PC-9 (cell line): Measurements from ENCODE around the gene TACSTD2. TPM values are rescaled to one million over a fixed set of nuclear protein-coding genes. Genes with fewer than 3 reads are reported as not detected.
"Not testable (repeated sequence)": the region's sequence is repeated elsewhere in the genome, so short reads cannot be mapped to it uniquely, and the experiment has no call there.

Experiments used
- Bru-seq: library from RNA; stranded (reverse); fragments of 400-500 nt; gene quantifications from one replicate; lab custom pipeline; 2021; lab: Mats Ljungman, UMichigan
- BruChase-seq, 2 experiments: library from RNA; stranded (reverse); fragments of 400-500 nt; gene quantifications; one replicate each; lab custom pipeline; 2021; lab: Mats Ljungman, UMichigan
- BruUV-seq: library from RNA; stranded (reverse); fragments of 400-500 nt; replicated peaks from 2 replicates; lab custom pipeline; 2021; lab: Mats Ljungman, UMichigan
- CTCF ChIA-PET: fragments of 300-600 bp; sonication (Branson Sonifier 250); formaldehyde crosslinking; loops from one replicate; lab custom pipeline; 2022; ENCODE audit warnings: antibody characterized with exemption; lab: Charles Lee
- POLR2A ChIA-PET: fragments of 300-600 bp; sonication (Branson Sonifier 250); formaldehyde crosslinking; loops from one replicate; lab custom pipeline; 2022; ENCODE audit warnings: antibody characterized with exemption; ENCODE audit not compliant: unreplicated experiment; lab: Charles Lee
- DNase-seq, 2 experiments: peaks; one replicate each; pipeline versions ENCODE4 v3.0.0 to v3.0.0-alpha.2; 2015 to 2022; ENCODE audit warnings: mixed read lengths in 1 of 2
- H2AFZ ChIP-seq: fragments of 200-600 bp; sonication (generic); 2 replicates; pipeline ENCODE4 v1.8.1; 2017; ENCODE audit warnings: antibody characterized with exemption
- H3F3A ChIP-seq: fragments of 200-600 bp; sonication (generic); 2 replicates; pipeline ENCODE4 v1.8.1; 2017; ENCODE audit warnings: antibody characterized with exemption, mild to moderate bottlenecking, low read depth; ENCODE audit not compliant: insufficient read depth
- H3K27ac ChIP-seq: fragments of 200-600 bp; sonication (generic); 2 replicates; pipeline ENCODE4 v1.6.1; 2016; ENCODE audit warnings: mixed run types
- H3K27me3 ChIP-seq: fragments of 200-600 bp; sonication (generic); 2 replicates; pipeline ENCODE4 v1.6.1; 2016; ENCODE audit warnings: low read depth, mixed run types; ENCODE audit not compliant: insufficient read depth
- H3K36me3 ChIP-seq: fragments of 200-600 bp; sonication (generic); 2 replicates; pipeline ENCODE4 v1.6.1; 2016; ENCODE audit warnings: low read depth, mixed run types
- H3K4me1 ChIP-seq: fragments of 200-600 bp; sonication (generic); replicated peaks from 2 replicates; pipeline ENCODE4 v1.6.1; 2016; ENCODE audit warnings: mixed run types; ENCODE audit not compliant: insufficient read depth
- H3K4me2 ChIP-seq: fragments of 200-600 bp; sonication (generic); 2 replicates; pipeline ENCODE4 v1.6.1; 2017; ENCODE audit warnings: mixed run types
- H3K4me3 ChIP-seq: fragments of 200-600 bp; sonication (generic); 2 replicates; pipeline ENCODE4 v1.6.1; 2016; ENCODE audit warnings: mixed run types
- H3K79me2 ChIP-seq: fragments of 200-600 bp; sonication (generic); 2 replicates; pipeline ENCODE4 v1.6.1; 2017; ENCODE audit warnings: low read depth, mixed run types
- H3K9me2 ChIP-seq: fragments of 200-600 bp; sonication (generic); 2 replicates; pipeline ENCODE4 v1.8.1; 2017; ENCODE audit warnings: mild to moderate bottlenecking; ENCODE audit not compliant: insufficient read depth
- H3K9me3 ChIP-seq: fragments of 200-600 bp; sonication (generic); 2 replicates; pipeline ENCODE4 v1.8.1; 2016; ENCODE audit warnings: low read depth; ENCODE audit not compliant: insufficient read depth
- H4K20me1 ChIP-seq: fragments of 200-600 bp; sonication (generic); 2 replicates; pipeline ENCODE4 v1.8.1; 2017; ENCODE audit not compliant: insufficient read depth
- CTCF ChIP-seq: fragments of 200-600 bp; sonication (generic); conservative IDR thresholded peaks from 2 replicates; pipeline ENCODE4 v1.6.1; 2017; ENCODE audit warnings: mixed run types, antibody characterized with exemption, mild to moderate bottlenecking, moderate library complexity
- EZH2 ChIP-seq: fragments of 200-600 bp; sonication (generic); IDR thresholded peaks from 2 replicates; pipeline ENCODE4 v1.8.0; 2017; ENCODE audit warnings: antibody characterized with exemption, low read depth
- intact Hi-C: fragments of 100-400 bp; cut with micrococcal nuclease; formaldehyde crosslinking; loops from one replicate; pipeline ENCODE4 v1.10.0; 2022; ENCODE audit not compliant: unreplicated experiment
- long read RNA-seq: library from polyadenylated mRNA; stranded (forward); transcript quantifications from one replicate; pipeline ENCODE4 v2.0.0, GENCODE V29; 2022
- total RNA-seq: library from RNA; stranded (reverse); gene quantifications from 2 replicates; pipeline ENCODE4 v1.2.3, GENCODE V29; 2021

Gene TACSTD2
- total RNA-seq, result 489 and 702 TPM in 2 replicates
- percentile 99 among the genes with signal in this experiment for Bru-seq, nascent RNA
- percentile 100 among the genes with signal in this experiment for BruChase-seq, experiment 1, labeled RNA remaining after a 2-hour chase
- percentile 100 among the genes with signal in this experiment for BruChase-seq, experiment 2, labeled RNA remaining after a 6-hour chase
- long read RNA-seq, transcript TACSTD2-201 (1 exons, 2,351 nt), result major isoform, 1,645 of 1,645 reads
- long read RNA-seq, partial matches to known transcripts, result 0 of 1,645 reads
- long read RNA-seq, other reads (novel, unspliced or antisense), result 0 of 1,645 reads

- Histone ChIP-seq H3K4me2 (peak within 1 kb of the TSS; percentile 97), H3K27ac (peak within 1 kb of the TSS; percentile 99), H3K4me1 (peaks cover 52% of the 10 kb centered on the region), H3K9me3 (no peaks in the 10 kb centered on the region), H3K36me3 (peaks cover 13% of the 10 kb centered on the region), H2AFZ (no peak within 1 kb of the TSS), H3K79me2 (peaks cover 63% of the 10 kb centered on the region), H3K9me2 (no peaks in the 10 kb centered on the region), H3K4me3 (peak within 1 kb of the TSS; percentile 97), H3F3A (peaks cover 63% of the 10 kb centered on the region), H4K20me1 (peaks cover 12% of the 10 kb centered on the region; the same call in 1 of the 2 replicates), H3K27me3 (no peaks in the 10 kb centered on the region)
- ChIA-PET POLR2A (interaction anchor here (0.6 to 1.0 kb wide), 9 partner anchors 13 to 1688 kb away, joined by 3 to 13 read pairs (median 4); no protein-coding TSS in a partner anchor), CTCF (interaction anchor here (0.6 to 1.0 kb wide), 2 partner anchors 37 to 78 kb away, joined by 3 to 8 read pairs; no protein-coding TSS in a partner anchor)
- intact Hi-C loops, result loop anchor here (1.0 to 2.0 kb wide), 7 partner anchors 7 to 207 kb away; partner anchors contain the start of genes JUN and OMA1
- peak; percentile 94 to 97 for DNase-seq
- no peak for TF ChIP-seq EZH2
- 0 out of 2 replicates have a peak, but pooled peaks have one; percentile 17 for TF ChIP-seq CTCF
- no TSS peak for BruUV-seq
Observed at GRCh38 chr1:58576727-58577653, at the start of gene TACSTD2. TSS of gene TACSTD2 (minus strand) at chr1:58577252. CDS start at chr1:58577156, 96 bp downstream.

- CTCF ChIA-PET, result no interaction called here
- BruUV-seq, result no TSS peak
- peaks cover 19% of the 10 kb centered on the region for H3F3A ChIP-seq
- H3K27ac ChIP-seq, result no peak overlapping the region
- intact Hi-C loops, result no loop called here
- no peak for DNase-seq
- no peaks in the 10 kb centered on the region for H4K20me1 ChIP-seq
- no peaks in the 10 kb centered on the region for H3K79me2 ChIP-seq
- no peaks in the 10 kb centered on the region for H3K9me2 ChIP-seq
- H3K9me3 ChIP-seq, result no peaks in the 10 kb centered on the region
- no peak overlapping the region for H3K4me2 ChIP-seq
- H3K36me3 ChIP-seq, result no peaks in the 10 kb centered on the region
- peaks cover 23% of the 10 kb centered on the region for H3K4me1 ChIP-seq
- H3K27me3 ChIP-seq, result no peaks in the 10 kb centered on the region
- TF ChIP-seq EZH2 (no peak), CTCF (no peak)
- no peak overlapping the region for H3K4me3 ChIP-seq
- no peak overlapping the region for H2AFZ ChIP-seq
- POLR2A ChIA-PET, result no interaction called here
Observed at GRCh38 chr1:58626293-58626692, 49.2 kb upstream of the TACSTD2 start.

- POLR2A ChIA-PET, H3K27me3 ChIP-seq, H4K20me1 ChIP-seq, H2AFZ ChIP-seq, DNase-seq, H3K9me2 ChIP-seq, intact Hi-C loops, H3K27ac ChIP-seq, CTCF ChIA-PET, BruUV-seq, H3K4me2 ChIP-seq, H3K36me3 ChIP-seq, H3K9me3 ChIP-seq, H3K79me2 ChIP-seq, H3K4me3 ChIP-seq: not testable (repeated sequence)
- peaks cover 28% of the 10 kb centered on the region for H3F3A ChIP-seq
- peaks cover 41% of the 10 kb centered on the region for H3K4me1 ChIP-seq
Observed at GRCh38 chr1:58623259-58623658, 46.2 kb upstream of the TACSTD2 start.
